CD4-positive, alpha-beta memory T cell (primary cell): Measurements from ENCODE around the gene BRD1. TPM values are rescaled to one million over a fixed set of nuclear protein-coding genes. Genes with fewer than 3 reads are reported as not detected.
"Not testable (repeated sequence)": the region's sequence is repeated elsewhere in the genome, so short reads cannot be mapped to it uniquely, and the experiment has no call there.

Source experiments
- CTCF ChIA-PET: fragments of 350-600 bp; sonication (Branson Sonifier 250); formaldehyde crosslinking; loops from one replicate; lab custom pipeline; 2021; ENCODE audit warnings: inconsistent platforms; ENCODE audit not compliant: partially characterized antibody; lab: Charles Lee
- POLR2A ChIA-PET: fragments of 350-600 bp; sonication (Branson Sonifier 250); formaldehyde crosslinking; loops from one replicate; lab custom pipeline; 2021; ENCODE audit not compliant: partially characterized antibody; lab: Charles Lee
- DNase-seq, 5 donors: peaks; one replicate each; pipeline versions ENCODE4 v3.0.0 to v3.0.0-alpha.2; 2020 to 2022; ENCODE audit warnings: mixed read lengths in 1 of 5
- H3K27ac ChIP-seq: one replicate; pipeline ENCODE4 v1.7.0; 2013; ENCODE audit warnings: low read depth, low read length
- H3K27me3 ChIP-seq: 2 replicates; pipeline ENCODE4 v1.7.0; 2013; ENCODE audit warnings: mild to moderate bottlenecking, low read length, moderate library complexity; ENCODE audit not compliant: insufficient read depth
- H3K36me3 ChIP-seq: 2 replicates; pipeline ENCODE4 v1.7.0; 2013; ENCODE audit warnings: mild to moderate bottlenecking, low read length, moderate library complexity; ENCODE audit not compliant: insufficient read depth
- H3K4me1 ChIP-seq: 2 replicates; pipeline ENCODE4 v1.7.0; 2013; ENCODE audit warnings: mild to moderate bottlenecking, low read length, moderate library complexity; ENCODE audit not compliant: insufficient read depth
- H3K4me3 ChIP-seq, 2 donors: one replicate each; pipeline ENCODE4 v1.7.0; 2013; ENCODE audit warnings: low read length in 2 of 2, mild to moderate bottlenecking in 1 of 2
- H3K9me3 ChIP-seq, 2 donors: one replicate each; pipeline ENCODE4 v1.7.0; 2013; ENCODE audit warnings: low read length in 2 of 2, control low read depth in 1 of 2; ENCODE audit not compliant: control insufficient read depth in 1 of 2
- H3K27ac Mint-ChIP-seq, 7 donors: one replicate each; pipeline ENCODE4 v1.8.0; 2020 to 2021; ENCODE audit warnings: mixed read lengths in 7 of 7, mild to moderate bottlenecking in 6 of 7, inconsistent platforms in 3 of 7, moderate library complexity in 3 of 7
- H3K27me3 Mint-ChIP-seq, 2 donors: one replicate each; pipeline ENCODE4 v1.8.0; 2020 to 2021; ENCODE audit warnings: mixed read lengths in 2 of 2
- H3K36me3 Mint-ChIP-seq, 2 donors: one replicate each; pipeline ENCODE4 v1.8.0; 2020 to 2021; ENCODE audit warnings: mixed read lengths in 2 of 2, inconsistent platforms in 1 of 2, mild to moderate bottlenecking in 1 of 2
- H3K4me1 Mint-ChIP-seq, 4 donors: one replicate each; pipeline ENCODE4 v1.8.0; 2020 to 2021; ENCODE audit warnings: mixed read lengths in 4 of 4, mild to moderate bottlenecking in 1 of 4
- H3K4me3 Mint-ChIP-seq, 8 donors: one replicate each; pipeline ENCODE4 v1.8.0; 2020 to 2021; ENCODE audit warnings: mixed read lengths in 8 of 8, mild to moderate bottlenecking in 7 of 8, moderate library complexity in 6 of 8, inconsistent platforms in 3 of 8
- H3K9me3 Mint-ChIP-seq, 8 donors: one replicate each; pipeline ENCODE4 v1.8.0; 2020 to 2021; ENCODE audit warnings: mixed read lengths in 8 of 8, mild to moderate bottlenecking in 5 of 8, inconsistent platforms in 3 of 8, moderate library complexity in 1 of 8
- intact Hi-C: fragments of 100-400 bp; cut with micrococcal nuclease; formaldehyde crosslinking; loops from one replicate; pipeline ENCODE4 v1.15.1; 2023
- polyA plus RNA-seq, 2 donors: library from polyadenylated mRNA; unstranded; fragments of 300-500 nt; fragmentation: Illumina TruSeq; gene quantifications; one replicate each; pipeline ENCODE4 v1.2.3, GENCODE V29; 2021
- total RNA-seq, 2 experiments: library from RNA; stranded (reverse); gene quantifications; one replicate each; pipeline ENCODE4 v1.2.3, GENCODE V29; 2021

Gene BRD1
- total and polyA plus RNA-seq, 4 experiments from 2014 or later = 0.94 to 88.1 (median 44.6) TPM

- intact Hi-C loops = loop anchor here (5.0 kb wide), 1 partner anchor 42 kb away; the partner anchor contains the start of gene BRD1
- H3K4me1 ChIP-seq = peaks cover 29% of the 10 kb centered on the region
- H3K4me3 ChIP-seq = no peak overlapping the region
- Mint-ChIP-seq H3K4me1 (peaks cover 19 to 61% (median 33%) of the 10 kb centered on the region in 4 donors), H3K4me3 (no peak overlapping the region), H3K27ac (peak overlapping the region in 3 of 7 donors; percentile 38 to 68 (median 51)), H3K36me3 (peaks cover 26 to 48% of the 10 kb centered on the region in 2 donors), H3K9me3 (no peaks in the 10 kb centered on the region), H3K27me3 (no peaks in the 10 kb centered on the region)
- peak in 1 of 5 donors; percentile 18 for DNase-seq
- H3K9me3 ChIP-seq = no peaks in the 10 kb centered on the region
- no peaks in the 10 kb centered on the region for H3K27me3 ChIP-seq
- POLR2A ChIA-PET = no interaction called here
- H3K36me3 ChIP-seq = peaks cover 40% of the 10 kb centered on the region
- CTCF ChIA-PET = no interaction called here
- H3K27ac ChIP-seq = no peak overlapping the region
These were observed 42.6 kb downstream of the BRD1 start for GRCh38 chr22:49785046-49785521.

GRCh38 chr22:49784630-49784971 is 43.1 kb downstream of the BRD1 start:
- Histone ChIP-seq H3K9me3 (no peaks in the 10 kb centered on the region), H3K4me3 (no peak overlapping the region), H3K36me3 (peaks cover 41% of the 10 kb centered on the region), H3K27ac (no peak overlapping the region), H3K27me3 (no peaks in the 10 kb centered on the region), H3K4me1 (peaks cover 25% of the 10 kb centered on the region)
- intact Hi-C loops = no loop called here
- Mint-ChIP-seq H3K4me3 (no peak overlapping the region), H3K27me3 (no peaks in the 10 kb centered on the region), H3K27ac (peak overlapping the region in 1 of 7 donors; percentile 51), H3K9me3 (no peaks in the 10 kb centered on the region), H3K4me1 (peaks cover 17 to 56% (median 29%) of the 10 kb centered on the region in 4 donors), H3K36me3 (peaks cover 26 to 46% of the 10 kb centered on the region in 2 donors)
- ChIA-PET POLR2A (no interaction called here), CTCF (no interaction called here)
- DNase-seq = no peak

- POLR2A ChIA-PET = no interaction called here
- Mint-ChIP-seq H3K4me3 (no peak overlapping the region), H3K9me3 (no peaks in the 10 kb centered on the region), H3K27ac (peak overlapping the region in 3 of 7 donors; percentile 28 to 57 (median 51)), H3K27me3 (no peaks in the 10 kb centered on the region), H3K4me1 (peaks cover 15 to 51% (median 27%) of the 10 kb centered on the region in 4 donors), H3K36me3 (peaks cover 29 to 45% of the 10 kb centered on the region in 2 donors)
- Histone ChIP-seq H3K9me3 (no peaks in the 10 kb centered on the region), H3K4me3 (no peak overlapping the region), H3K36me3 (peaks cover 46% of the 10 kb centered on the region), H3K4me1 (peaks cover 19% of the 10 kb centered on the region), H3K27ac (no peak overlapping the region), H3K27me3 (no peaks in the 10 kb centered on the region)
- CTCF ChIA-PET = no interaction called here
- intact Hi-C loops = no loop called here
- no peak for DNase-seq
These were observed 43.6 kb downstream of the BRD1 start for GRCh38 chr22:49783926-49784629.

DNA sequence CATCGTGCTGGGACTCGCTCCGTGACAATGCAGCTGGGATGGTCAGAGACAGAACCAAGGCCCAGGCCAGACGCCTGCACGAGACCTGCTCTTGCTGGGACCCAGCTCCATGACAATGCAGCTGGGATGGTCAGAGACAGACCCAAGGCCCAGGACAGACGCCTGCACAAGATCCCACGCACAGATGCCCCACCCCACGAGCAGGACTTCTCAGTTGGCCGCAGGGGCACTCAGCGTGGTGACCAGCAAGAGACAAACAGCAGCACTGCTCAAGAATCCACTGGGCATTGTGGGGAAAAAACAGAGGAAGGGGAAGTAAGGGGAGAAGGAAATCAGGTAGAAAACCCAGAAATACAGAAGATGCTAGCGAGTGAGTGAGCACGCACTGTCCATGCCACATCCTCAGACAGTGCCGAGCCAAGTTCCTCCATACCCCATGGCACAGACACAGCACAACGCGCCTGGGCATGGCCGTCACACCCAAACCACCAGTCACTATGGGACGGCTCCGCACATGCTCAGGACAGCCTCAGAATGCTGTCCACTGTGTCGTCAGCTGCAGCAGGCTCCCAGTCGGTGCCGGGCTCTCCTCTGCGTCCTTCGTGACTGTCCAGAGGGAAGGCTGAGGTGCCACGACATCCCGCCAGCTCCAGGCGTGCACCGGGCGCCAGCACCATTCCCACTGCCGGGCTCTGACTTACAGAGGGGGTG is 44.5 kb downstream of the BRD1 start:
- peaks cover 49% of the 10 kb centered on the region for H3K36me3 ChIP-seq
- Mint-ChIP-seq H3K27me3 (no peaks in the 10 kb centered on the region), H3K4me3 (peak overlapping the region in 2 of 8 donors; percentile 39 to 49), H3K9me3 (no peaks in the 10 kb centered on the region), H3K36me3 (peaks cover 28 to 45% of the 10 kb centered on the region in 2 donors), H3K4me1 (peaks cover 13 to 42% (median 21%) of the 10 kb centered on the region in 4 donors), H3K27ac (peak overlapping the region in 1 of 7 donors; percentile 28)
- intact Hi-C loops = no loop called here
- CTCF ChIA-PET = no interaction called here
- no peak for DNase-seq
- H3K9me3 ChIP-seq = no peaks in the 10 kb centered on the region
- H3K4me1 ChIP-seq = peaks cover 11% of the 10 kb centered on the region
- H3K27me3 ChIP-seq = no peaks in the 10 kb centered on the region
- POLR2A ChIA-PET = no interaction called here
- H3K4me3 ChIP-seq = no peak overlapping the region
- H3K27ac ChIP-seq = no peak overlapping the region

GRCh38 chr22:49781886-49782285 is 45.8 kb downstream of the BRD1 start:
- H3K9me3 ChIP-seq, CTCF ChIA-PET, H3K27ac ChIP-seq, H3K4me3 Mint-ChIP-seq, H3K9me3 Mint-ChIP-seq, intact Hi-C loops, H3K27me3 ChIP-seq, DNase-seq, H3K27me3 Mint-ChIP-seq, POLR2A ChIA-PET, H3K4me3 ChIP-seq, H3K4me1 ChIP-seq: not testable (repeated sequence)
- H3K36me3 Mint-ChIP-seq = peaks cover 20 to 45% of the 10 kb centered on the region in 2 donors
- peaks cover 49% of the 10 kb centered on the region for H3K36me3 ChIP-seq
- H3K27ac Mint-ChIP-seq = peak overlapping the region in 2 of 7 donors; percentile 35 to 66
- H3K4me1 Mint-ChIP-seq = peaks cover 9 to 35% (median 17%) of the 10 kb centered on the region in 4 donors

- DNase-seq = no peak
- ChIA-PET POLR2A (no interaction called here), CTCF (no interaction called here)
- H3K4me3 Mint-ChIP-seq = no peak overlapping the region
- H3K4me3 ChIP-seq = no peak overlapping the region
- H3K9me3 Mint-ChIP-seq = no peaks in the 10 kb centered on the region
- peaks cover 7% of the 10 kb centered on the region for H3K4me1 ChIP-seq
- intact Hi-C loops = no loop called here
- peaks cover 9 to 31% (median 17%) of the 10 kb centered on the region in 4 donors for H3K4me1 Mint-ChIP-seq
- H3K27me3 Mint-ChIP-seq = no peaks in the 10 kb centered on the region
- no peaks in the 10 kb centered on the region for H3K27me3 ChIP-seq
- peaks cover 49% of the 10 kb centered on the region for H3K36me3 ChIP-seq
- H3K36me3 Mint-ChIP-seq = peaks cover 16 to 42% of the 10 kb centered on the region in 2 donors
- H3K9me3 ChIP-seq = no peaks in the 10 kb centered on the region
- H3K27ac ChIP-seq = no peak overlapping the region
- H3K27ac Mint-ChIP-seq = peak overlapping the region in 1 of 7 donors; percentile 66
These were observed 46.3 kb downstream of the BRD1 start for GRCh38 chr22:49781289-49781782.

- peaks cover 10 to 39% of the 10 kb centered on the region in 2 donors for H3K36me3 Mint-ChIP-seq
- H3K4me3 Mint-ChIP-seq = no peak overlapping the region
- H3K9me3 Mint-ChIP-seq = no peaks in the 10 kb centered on the region
- Histone ChIP-seq H3K4me1 (peaks cover 7% of the 10 kb centered on the region), H3K27me3 (no peaks in the 10 kb centered on the region), H3K27ac (no peak overlapping the region), H3K4me3 (no peak overlapping the region), H3K36me3 (peaks cover 52% of the 10 kb centered on the region), H3K9me3 (no peaks in the 10 kb centered on the region)
- peaks cover 7 to 27% (median 13%) of the 10 kb centered on the region in 4 donors for H3K4me1 Mint-ChIP-seq
- peak overlapping the region in 1 of 7 donors; percentile 46 for H3K27ac Mint-ChIP-seq
- no peaks in the 10 kb centered on the region for H3K27me3 Mint-ChIP-seq
- intact Hi-C loops = no loop called here
- ChIA-PET POLR2A (no interaction called here), CTCF (no interaction called here)
- DNase-seq = no peak
These were observed 46.9 kb downstream of the BRD1 start for GRCh38 chr22:49780698-49781288.
